IMR-90 (cell line): ENCODE results near the gene XPR1. TPM values are rescaled to one million over a fixed set of nuclear protein-coding genes. Genes with fewer than 3 reads are reported as not detected.

ENCODE experiments used
- ATAC-seq: fragments of 200-7000 bp; cut with Tn5 transposase; 2 replicates; pipeline ENCODE4 v1.9.1; 2020; ENCODE audit warnings: low read depth, mild to moderate bottlenecking, moderate library complexity
- BruUV-seq: library from RNA; stranded (reverse); fragments of 400-500 nt; replicated peaks from 2 replicates; lab custom pipeline; 2021; lab: Mats Ljungman, UMichigan
- CTCF ChIA-PET: fragments of 300-600 bp; formaldehyde crosslinking; extraction: SDS; loops from one replicate; lab custom pipeline; 2021; ENCODE audit warnings: antibody characterized with exemption; lab: Yijun Ruan, JAX
- POLR2A ChIA-PET: fragments of 300-600 bp; sonication (Branson Sonifier 250); formaldehyde crosslinking; loops from one replicate; lab custom pipeline; 2022; ENCODE audit warnings: antibody characterized with exemption; ENCODE audit not compliant: unreplicated experiment; lab: Charles Lee
- DNase-seq: peaks from one replicate; pipeline ENCODE4 v3.0.0; 2013
- H2AFZ ChIP-seq: replicated peaks from 2 replicates; pipeline ENCODE3; 2013; ENCODE audit warnings: low read length, mild to moderate bottlenecking; ENCODE audit not compliant: poor library complexity
- H2AK5ac ChIP-seq: 2 replicates; pipeline ENCODE4 v1.6.1; 2013; ENCODE audit warnings: low read depth, low read length, inconsistent platforms
- H2AK9ac ChIP-seq: replicated peaks from 2 replicates; pipeline ENCODE3; 2013; ENCODE audit warnings: mild to moderate bottlenecking, low read depth, low read length, moderate library complexity; ENCODE audit not compliant: poor library complexity
- H2BK120ac ChIP-seq: 2 replicates; pipeline ENCODE4 v1.6.1; 2013; ENCODE audit warnings: low read depth, low read length, inconsistent platforms
- H2BK15ac ChIP-seq: 3 replicates; pipeline ENCODE4 v1.6.1; 2013; ENCODE audit warnings: low read depth, low read length, inconsistent platforms
- H2BK20ac ChIP-seq: 2 replicates; pipeline ENCODE4 v1.6.1; 2013; ENCODE audit warnings: low read depth, mild to moderate bottlenecking, inconsistent platforms, low read length, moderate library complexity
- H2BK5ac ChIP-seq: 2 replicates; pipeline ENCODE4 v1.6.1; 2013; ENCODE audit warnings: mild to moderate bottlenecking, low read depth, low read length, inconsistent platforms; ENCODE audit not compliant: poor library complexity, severe bottlenecking
- H3K14ac ChIP-seq: replicated peaks from 2 replicates; pipeline ENCODE4 v1.6.1; 2013; ENCODE audit warnings: low read depth, low read length, inconsistent platforms
- H3K18ac ChIP-seq: 2 replicates; pipeline ENCODE4 v1.6.1; 2013; ENCODE audit warnings: low read depth, low read length, control low read depth
- H3K23ac ChIP-seq: 2 replicates; pipeline ENCODE4 v1.6.1; 2013; ENCODE audit warnings: low read depth, low read length, inconsistent platforms
- H3K27ac ChIP-seq: 2 replicates; pipeline ENCODE4 v1.5.1; 2013; ENCODE audit warnings: mild to moderate bottlenecking, control low read depth, low read length; ENCODE audit not compliant: insufficient read depth
- H3K27me3 ChIP-seq: 2 replicates; pipeline ENCODE4 v1.6.1; 2013; ENCODE audit warnings: low read length; ENCODE audit not compliant: control insufficient read depth, insufficient read depth
- H3K36me3 ChIP-seq: 2 replicates; pipeline ENCODE4 v1.6.1; 2013; ENCODE audit warnings: low read length, mixed read lengths; ENCODE audit not compliant: control insufficient read depth, insufficient read depth
- H3K4ac ChIP-seq: 2 replicates; pipeline ENCODE4 v1.6.1; 2013; ENCODE audit warnings: low read depth, low read length, inconsistent platforms
- H3K4me1 ChIP-seq: 2 replicates; pipeline ENCODE4 v1.6.1; 2013; ENCODE audit warnings: low read length, mixed read lengths; ENCODE audit not compliant: control insufficient read depth, insufficient read depth
- H3K4me2 ChIP-seq: 2 replicates; pipeline ENCODE4 v1.6.1; 2013; ENCODE audit warnings: low read depth, mild to moderate bottlenecking, control low read depth, low read length, moderate library complexity
- H3K4me3 ChIP-seq: 2 replicates; pipeline ENCODE4 v1.5.1; 2013; ENCODE audit warnings: low read depth, mild to moderate bottlenecking, control low read depth, low read length, moderate library complexity; ENCODE audit not compliant: insufficient read depth
- H3K56ac ChIP-seq: 2 replicates; pipeline ENCODE4 v1.6.1; 2013; ENCODE audit warnings: low read length, inconsistent platforms; ENCODE audit not compliant: insufficient read depth; ENCODE audit errors: extremely low read depth
- H3K79me1 ChIP-seq, 2 experiments: 2 replicates each; pipeline ENCODE4 v1.6.1; 2013; ENCODE audit warnings: low read length in 2 of 2, inconsistent platforms in 1 of 2, low read depth in 1 of 2
- H3K9ac ChIP-seq: 2 replicates; pipeline ENCODE4 v1.6.1; 2013; ENCODE audit warnings: low read depth, low read length, control low read depth
- H3K9me1 ChIP-seq: 2 replicates; pipeline ENCODE4 v1.6.1; 2013; ENCODE audit warnings: low read length, inconsistent platforms; ENCODE audit not compliant: insufficient read depth
- H3K9me3 ChIP-seq: 2 replicates; pipeline ENCODE4 v1.6.1; 2013; ENCODE audit warnings: low read length; ENCODE audit not compliant: control insufficient read depth, insufficient read depth
- H4K20me1 ChIP-seq: 2 replicates; pipeline ENCODE4 v1.6.1; 2013; ENCODE audit warnings: low read length, inconsistent platforms; ENCODE audit not compliant: insufficient read depth
- H4K5ac ChIP-seq: 2 replicates; pipeline ENCODE4 v1.6.1; 2013; ENCODE audit warnings: mild to moderate bottlenecking, low read depth, low read length, control low read depth
- H4K8ac ChIP-seq, 2 experiments: 2 replicates each; pipeline ENCODE4 v1.6.1; 2013; ENCODE audit warnings: low read depth in 2 of 2, low read length in 2 of 2, control low read depth in 1 of 2, inconsistent platforms in 1 of 2
- H4K91ac ChIP-seq: 2 replicates; pipeline ENCODE4 v1.6.1; 2013; ENCODE audit warnings: low read depth, low read length, inconsistent platforms; ENCODE audit not compliant: insufficient read depth
- BHLHE40 ChIP-seq: fragments of 150-350 bp; IDR thresholded peaks from 2 replicates; pipeline ENCODE4 v1.6.1; 2016; ENCODE audit warnings: mild to moderate bottlenecking, low read depth, low read length
- CEBPB ChIP-seq: IDR thresholded peaks from 2 replicates; pipeline ENCODE4 v1.6.1; 2012; ENCODE audit warnings: low read depth, low read length, improper control_type of control experiment
- FOS ChIP-seq: fragments of 150-350 bp; IDR thresholded peaks from 2 replicates; pipeline ENCODE4 v1.6.1; 2016; ENCODE audit warnings: low read depth, low read length
- MAFK ChIP-seq: IDR thresholded peaks from 2 replicates; pipeline ENCODE4 v1.6.1; 2012; ENCODE audit warnings: low read depth, low read length, improper control_type of control experiment
- MXI1 ChIP-seq: IDR thresholded peaks from 2 replicates; pipeline ENCODE4 v1.6.1; 2012; ENCODE audit warnings: low read depth, mild to moderate bottlenecking, low read length, moderate library complexity, borderline replicate concordance
- NFE2L2 ChIP-seq: fragments of 150-350 bp; IDR thresholded peaks from 2 replicates; pipeline ENCODE4 v1.6.1; 2016; ENCODE audit warnings: low read depth, mild to moderate bottlenecking, low read length
- RFX5 ChIP-seq: IDR thresholded peaks from 2 replicates; pipeline ENCODE4 v1.8.0; 2012; ENCODE audit warnings: low read depth, mild to moderate bottlenecking, low read length, moderate library complexity
- WGBS, 2 experiments: methylation state at CpG; one replicate each; pipeline versions ENCODE4 v1.1.5 to v1.1.7; 2013; ENCODE audit warnings: missing lambda C conversion rate in 2 of 2; ENCODE audit not compliant: insufficient read length in 1 of 2; ENCODE audit errors: extremely low coverage in 2 of 2; 5-methylcytosine and 5-hydroxymethylcytosine counted together
- dilution Hi-C: fragments of 300-500 bp; cut with HindIII; formaldehyde crosslinking; loops from one replicate; pipeline ENCODE4 v1.14.3; 2018; ENCODE audit warnings: low sequenced_read_pairs; ENCODE audit not compliant: unreplicated experiment
- in situ Hi-C: fragments of 300-500 bp; cut with MboI; formaldehyde crosslinking; loops from 3 replicates; pipeline ENCODE4 v1.14.3; 2019; ENCODE audit warnings: low sequenced_read_pairs, inconsistent platforms, mixed read lengths
- intact Hi-C: fragments of 100-400 bp; cut with micrococcal nuclease; formaldehyde crosslinking; loops from 2 replicates; pipeline ENCODE4 v1.10.0; 2022
- polyA plus RNA-seq, 3 experiments: library from polyadenylated mRNA; depleted of rRNA; stranded (reverse); fragments of >200 nt; gene quantifications; 2 replicates each; pipeline ENCODE4 v1.2.3, GENCODE V29; 2012; ENCODE audit warnings: low replicate concordance in 1 of 3
- total RNA-seq: library from RNA; depleted of rRNA; stranded (reverse); fragments of >200 nt; gene quantifications from 2 replicates; pipeline ENCODE4 v1.2.3, GENCODE V29; 2012

Gene XPR1
- total and polyA plus RNA-seq, 2 of the 4 experiments (the other 2 are of a cell fraction), result 11.8 to 25.1 TPM

DNA sequence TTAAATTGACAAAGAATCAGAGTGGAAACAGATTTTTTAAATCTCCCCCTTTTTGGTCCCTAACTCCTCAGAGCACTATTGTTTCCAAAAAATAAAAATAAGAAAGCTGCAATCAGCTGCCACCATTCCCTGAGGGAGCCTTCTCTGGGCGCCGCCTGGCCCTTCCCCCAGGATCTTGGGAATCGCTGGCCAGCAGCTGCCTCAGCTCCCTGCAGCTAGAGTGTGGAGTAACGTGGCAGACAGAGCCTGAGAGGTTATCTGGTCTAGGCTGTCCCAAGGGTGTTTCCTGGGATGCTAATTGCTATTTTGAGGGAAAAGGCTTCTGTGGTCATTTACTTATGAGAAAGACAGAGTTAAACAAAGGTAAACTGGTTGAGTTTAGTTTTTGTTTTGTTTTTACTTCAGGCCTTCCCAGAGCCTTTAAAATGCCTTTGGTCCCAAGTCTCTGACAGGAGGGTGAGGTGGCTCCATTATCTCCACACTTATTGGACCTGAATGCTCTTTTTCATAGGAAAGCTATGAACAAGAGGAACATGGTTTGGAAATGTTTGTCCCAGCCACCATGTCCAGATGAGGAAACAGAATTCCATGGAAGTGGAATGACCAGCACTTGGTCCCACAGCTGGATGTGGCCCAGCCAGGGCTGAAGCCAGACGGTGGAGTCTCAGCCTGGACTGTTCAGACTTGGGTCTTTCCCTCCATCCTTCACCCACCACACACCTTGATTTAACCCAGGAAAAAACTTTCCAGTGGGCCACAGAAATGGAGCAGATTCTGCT is 266.8 kb downstream of the XPR1 start:
- Histone ChIP-seq H2BK15ac (no peak overlapping the region), H2BK5ac (no peak overlapping the region), H4K91ac (no peak overlapping the region), H2AK9ac (no peak overlapping the region), H2BK20ac (no peak overlapping the region), H3K4ac (no peak overlapping the region), H3K9me3 (no peaks in the 10 kb centered on the region), H3K79me1 (no peaks in the 10 kb centered on the region), H4K5ac (no peak overlapping the region), H2BK120ac (no peak overlapping the region), H3K23ac (no peak overlapping the region), H3K4me1 (0 out of 2 replicates have a peak, but pooled peaks cover 2% of the 10 kb centered on the region), H3K9me1 (no peaks in the 10 kb centered on the region), H2AK5ac (no peak overlapping the region), H3K4me2 (no peak overlapping the region), H3K27ac (no peak overlapping the region), H3K18ac (no peak overlapping the region), H4K20me1 (no peaks in the 10 kb centered on the region), H3K56ac (no peak overlapping the region), H4K8ac (no peak overlapping the region), H3K9ac (no peak overlapping the region), H2AFZ (no peak overlapping the region), H3K4me3 (no peak overlapping the region), H3K14ac (no peak overlapping the region), H3K27me3 (no peaks in the 10 kb centered on the region), H3K36me3 (0 out of 2 replicates have a peak, but pooled peaks cover 1% of the 10 kb centered on the region)
- no CpG with 5 or more reads among the region's 5 CpGs for WGBS, 2 experiments
- ATAC-seq (peak; percentile 89), DNase-seq (peak; percentile 12)
- in situ Hi-C loops, result no loop called here
- TF ChIP-seq FOS (no peak), MAFK (no peak), NFE2L2 (no peak), MXI1 (no peak), CEBPB (no peak), RFX5 (no peak), BHLHE40 (no peak)
- intact Hi-C loops, result no loop called here
- BruUV-seq, result no TSS peak
- dilution Hi-C loops, result no loop called here
- POLR2A ChIA-PET, result no interaction called here
- CTCF ChIA-PET, result interaction anchor here (0.7 to 1.4 kb wide), 4 partner anchors 9 to 267 kb away, joined by 3 to 4 read pairs (median 4); partner anchors contain the start of gene KIAA1614
